Epithelial cell of umbilical artery (primary cell): Measurements from ENCODE around the gene NID2. TPM values are rescaled to one million over a fixed set of nuclear protein-coding genes. Genes with fewer than 3 reads are reported as not detected.

Experiments
- total RNA-seq: library from RNA; depleted of rRNA; stranded (reverse); fragments of >200 nt; gene quantifications from 2 replicates; pipeline ENCODE4 v1.2.3, GENCODE V29; 2014

The NID2 gene, protein sequence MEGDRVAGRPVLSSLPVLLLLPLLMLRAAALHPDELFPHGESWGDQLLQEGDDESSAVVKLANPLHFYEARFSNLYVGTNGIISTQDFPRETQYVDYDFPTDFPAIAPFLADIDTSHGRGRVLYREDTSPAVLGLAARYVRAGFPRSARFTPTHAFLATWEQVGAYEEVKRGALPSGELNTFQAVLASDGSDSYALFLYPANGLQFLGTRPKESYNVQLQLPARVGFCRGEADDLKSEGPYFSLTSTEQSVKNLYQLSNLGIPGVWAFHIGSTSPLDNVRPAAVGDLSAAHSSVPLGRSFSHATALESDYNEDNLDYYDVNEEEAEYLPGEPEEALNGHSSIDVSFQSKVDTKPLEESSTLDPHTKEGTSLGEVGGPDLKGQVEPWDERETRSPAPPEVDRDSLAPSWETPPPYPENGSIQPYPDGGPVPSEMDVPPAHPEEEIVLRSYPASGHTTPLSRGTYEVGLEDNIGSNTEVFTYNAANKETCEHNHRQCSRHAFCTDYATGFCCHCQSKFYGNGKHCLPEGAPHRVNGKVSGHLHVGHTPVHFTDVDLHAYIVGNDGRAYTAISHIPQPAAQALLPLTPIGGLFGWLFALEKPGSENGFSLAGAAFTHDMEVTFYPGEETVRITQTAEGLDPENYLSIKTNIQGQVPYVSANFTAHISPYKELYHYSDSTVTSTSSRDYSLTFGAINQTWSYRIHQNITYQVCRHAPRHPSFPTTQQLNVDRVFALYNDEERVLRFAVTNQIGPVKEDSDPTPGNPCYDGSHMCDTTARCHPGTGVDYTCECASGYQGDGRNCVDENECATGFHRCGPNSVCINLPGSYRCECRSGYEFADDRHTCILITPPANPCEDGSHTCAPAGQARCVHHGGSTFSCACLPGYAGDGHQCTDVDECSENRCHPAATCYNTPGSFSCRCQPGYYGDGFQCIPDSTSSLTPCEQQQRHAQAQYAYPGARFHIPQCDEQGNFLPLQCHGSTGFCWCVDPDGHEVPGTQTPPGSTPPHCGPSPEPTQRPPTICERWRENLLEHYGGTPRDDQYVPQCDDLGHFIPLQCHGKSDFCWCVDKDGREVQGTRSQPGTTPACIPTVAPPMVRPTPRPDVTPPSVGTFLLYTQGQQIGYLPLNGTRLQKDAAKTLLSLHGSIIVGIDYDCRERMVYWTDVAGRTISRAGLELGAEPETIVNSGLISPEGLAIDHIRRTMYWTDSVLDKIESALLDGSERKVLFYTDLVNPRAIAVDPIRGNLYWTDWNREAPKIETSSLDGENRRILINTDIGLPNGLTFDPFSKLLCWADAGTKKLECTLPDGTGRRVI (N-terminal part only)
- 3.3 and 5.5 TPM in 2 replicates for total RNA-seq

GRCh38 chr14:52068615-52069306, at the start of gene NID2:
TSS of gene NID2 (minus strand) at chr14:52069059. CDS start at chr14:52068994, 65 bp downstream.

GRCh38 chr14:51989293-51990234, 79.3 kb downstream of the NID2 start, which contains the start of gene RTRAF:
TSS of gene RTRAF (plus strand) at chr14:51989546. CDS start at chr14:51989640, 94 bp downstream.

Other genes with a start within 250 kb of the NID2 start
- 0.15 and 0.65 TPM in 2 replicates for gene GNG2, start 208.4 kb downstream of the NID2 start, total RNA-seq
- gene RTRAF, start 79.5 kb downstream of the NID2 start, total RNA-seq, result 84.8 and 88.0 TPM in 2 replicates
- gene PTGDR, start 198.6 kb upstream of the NID2 start, total RNA-seq, result not detected in 2 replicates
- under 0.01 and 0.76 TPM in 2 replicates for gene PTGER2, start 245.3 kb upstream of the NID2 start, total RNA-seq